Stimulated activated CD4-positive, alpha-beta T cell treated with anti-CD3 and anti-CD28 coated beads, Interleukin-1b, Interleukin-23, amount 100 ng/mL, for 1 hour (primary cell): Measurements from ENCODE around the gene TRIM29.
"Not testable (repeated sequence)": the region's sequence is repeated elsewhere in the genome, so short reads cannot be mapped to it uniquely, and the experiment has no call there.

Experiments used
- DNase-seq, 2 donors: peaks; one replicate each; pipeline ENCODE4 v3.0.0-alpha.2; 2020; ENCODE audit warnings: low read depth in 2 of 2

TRIM29 gene, protein sequence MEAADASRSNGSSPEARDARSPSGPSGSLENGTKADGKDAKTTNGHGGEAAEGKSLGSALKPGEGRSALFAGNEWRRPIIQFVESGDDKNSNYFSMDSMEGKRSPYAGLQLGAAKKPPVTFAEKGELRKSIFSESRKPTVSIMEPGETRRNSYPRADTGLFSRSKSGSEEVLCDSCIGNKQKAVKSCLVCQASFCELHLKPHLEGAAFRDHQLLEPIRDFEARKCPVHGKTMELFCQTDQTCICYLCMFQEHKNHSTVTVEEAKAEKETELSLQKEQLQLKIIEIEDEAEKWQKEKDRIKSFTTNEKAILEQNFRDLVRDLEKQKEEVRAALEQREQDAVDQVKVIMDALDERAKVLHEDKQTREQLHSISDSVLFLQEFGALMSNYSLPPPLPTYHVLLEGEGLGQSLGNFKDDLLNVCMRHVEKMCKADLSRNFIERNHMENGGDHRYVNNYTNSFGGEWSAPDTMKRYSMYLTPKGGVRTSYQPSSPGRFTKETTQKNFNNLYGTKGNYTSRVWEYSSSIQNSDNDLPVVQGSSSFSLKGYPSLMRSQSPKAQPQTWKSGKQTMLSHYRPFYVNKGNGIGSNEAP

DNA sequence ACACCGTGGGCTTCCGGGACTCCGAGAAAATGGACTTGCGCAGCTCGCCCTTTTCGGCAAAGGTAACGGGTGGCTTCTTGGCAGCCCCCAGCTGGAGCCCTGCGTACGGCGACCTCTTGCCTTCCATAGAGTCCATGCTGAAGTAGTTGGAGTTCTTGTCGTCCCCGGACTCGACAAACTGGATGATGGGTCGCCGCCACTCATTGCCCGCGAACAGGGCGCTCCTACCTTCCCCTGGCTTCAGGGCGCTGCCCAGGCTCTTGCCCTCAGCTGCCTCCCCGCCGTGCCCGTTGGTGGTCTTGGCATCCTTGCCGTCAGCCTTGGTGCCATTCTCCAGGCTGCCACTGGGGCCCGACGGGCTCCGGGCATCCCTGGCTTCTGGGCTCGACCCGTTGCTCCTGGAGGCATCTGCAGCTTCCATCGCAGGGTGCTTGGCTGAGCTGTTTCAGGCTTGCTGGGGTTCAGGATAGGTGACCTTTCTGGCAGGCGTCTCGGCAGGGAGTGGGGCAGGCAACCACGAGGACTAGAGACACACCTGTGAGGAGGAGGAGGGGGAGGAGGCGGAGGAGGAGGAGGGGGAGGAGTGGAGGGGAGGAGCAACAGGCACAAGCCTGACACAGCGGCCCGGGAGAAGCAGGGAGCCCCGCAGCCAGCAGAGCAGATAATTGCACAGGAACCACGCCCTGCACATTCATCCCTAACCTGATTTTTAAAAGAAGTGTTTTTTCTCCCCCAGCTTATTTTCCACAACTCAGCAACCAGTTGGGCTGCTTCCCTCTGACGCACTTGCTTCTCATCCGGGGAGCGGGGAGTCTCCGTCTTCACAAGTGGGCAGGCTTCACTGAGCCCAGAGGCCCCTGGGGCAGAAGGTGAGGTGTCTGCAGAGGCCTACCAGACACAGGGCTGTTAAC is at the start of gene TRIM29:
TSS of gene TRIM29 (minus strand) at position 503 of the 911 bp plus-strand sequence. CDS start at position 421, 82 bp downstream.
- no peak for DNase-seq

DNA sequence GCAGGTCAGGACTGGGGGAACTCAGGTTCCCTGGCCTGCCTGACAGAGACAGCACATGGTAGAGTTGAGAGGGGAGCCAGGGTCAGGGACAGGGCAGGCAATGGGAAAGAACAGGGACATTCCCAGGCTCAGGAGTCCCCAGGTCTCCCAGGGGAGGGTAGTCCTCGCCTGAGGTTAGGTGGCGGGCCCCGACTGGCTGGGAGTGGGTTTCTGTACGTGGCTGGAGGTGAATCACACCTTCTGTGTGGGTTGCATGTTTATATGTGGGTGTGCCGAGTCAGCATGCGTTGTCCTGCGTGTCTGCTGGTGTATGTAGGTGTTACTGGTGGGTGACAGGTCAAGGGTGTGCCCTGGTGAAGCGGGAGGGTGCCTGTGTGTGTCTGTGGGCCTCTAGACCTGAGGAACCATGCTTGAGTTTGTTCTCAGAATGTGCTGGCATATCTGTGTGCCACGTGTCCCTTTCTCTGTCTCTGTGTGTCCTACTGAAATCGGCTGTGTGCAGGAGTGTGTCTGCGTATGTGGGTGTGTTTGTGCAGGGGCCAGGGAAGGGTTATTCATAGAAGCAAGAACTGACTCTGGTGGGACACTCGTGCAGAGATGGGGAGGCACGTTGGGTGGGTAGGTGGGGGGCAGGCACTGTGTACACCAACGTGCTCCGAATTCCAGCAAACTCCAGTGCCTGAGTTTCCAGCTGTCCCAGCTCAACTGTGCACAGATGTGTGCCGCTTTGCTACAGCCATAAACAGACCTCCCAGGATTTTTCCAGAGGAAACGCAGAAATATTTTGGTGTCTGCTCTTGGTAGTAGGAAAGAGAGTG is 49.1 kb upstream of the TRIM29 start:
- no peak for DNase-seq

DNA sequence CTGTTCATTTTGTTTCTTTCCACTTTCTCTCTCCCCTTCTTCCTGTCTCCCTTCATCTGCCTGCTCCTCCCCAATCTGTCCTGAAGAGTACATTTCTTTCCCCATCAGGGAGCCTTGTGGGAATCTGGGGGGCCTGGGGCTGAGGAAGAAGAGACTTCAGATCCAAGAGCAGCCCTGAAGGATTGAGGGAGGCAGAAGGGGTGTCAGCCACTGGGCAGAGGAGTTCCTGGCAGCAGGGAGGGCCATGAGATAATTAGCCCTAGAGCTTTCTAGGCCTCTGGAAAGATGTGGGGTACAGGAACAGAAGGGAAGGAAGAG is 48.5 kb upstream of the TRIM29 start:
- DNase-seq, result no peak

DNA sequence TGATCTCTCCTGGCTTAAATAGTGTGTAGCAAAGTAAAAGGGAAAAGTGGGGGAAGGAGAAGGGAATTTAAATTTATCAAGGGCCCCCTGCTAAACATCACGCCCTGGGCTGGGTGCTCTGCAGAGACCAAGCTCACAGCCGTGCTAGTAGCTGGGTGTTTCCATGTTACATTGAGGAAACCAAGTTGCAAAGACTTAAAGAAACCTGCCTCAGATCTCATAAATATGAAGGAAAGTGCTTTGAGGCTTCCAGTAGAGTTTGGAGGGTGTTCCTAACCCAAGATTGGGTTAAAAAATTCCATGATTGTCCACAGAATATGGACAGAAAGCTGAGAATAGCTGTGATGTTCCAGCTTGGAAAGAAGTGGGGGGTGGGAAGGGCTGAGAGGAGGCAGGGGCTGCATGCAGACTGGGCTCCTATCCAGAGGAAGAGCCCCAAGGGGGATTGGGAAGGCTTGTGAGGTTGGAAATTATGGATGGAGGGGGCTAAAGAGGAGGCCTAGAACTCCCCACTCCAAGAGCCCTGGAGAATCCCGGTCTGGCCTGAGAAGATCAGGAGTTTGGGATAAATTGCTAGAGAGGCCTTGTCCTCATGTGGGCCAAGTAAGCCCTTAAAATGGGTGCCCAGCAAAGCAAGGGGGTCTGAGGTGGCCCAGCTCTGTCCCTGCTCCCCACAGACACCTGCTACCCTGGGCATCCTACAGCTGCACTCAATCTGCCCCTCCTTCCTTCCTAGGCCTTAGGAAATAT is 48.0 kb upstream of the TRIM29 start:
- no peak for DNase-seq

DNA sequence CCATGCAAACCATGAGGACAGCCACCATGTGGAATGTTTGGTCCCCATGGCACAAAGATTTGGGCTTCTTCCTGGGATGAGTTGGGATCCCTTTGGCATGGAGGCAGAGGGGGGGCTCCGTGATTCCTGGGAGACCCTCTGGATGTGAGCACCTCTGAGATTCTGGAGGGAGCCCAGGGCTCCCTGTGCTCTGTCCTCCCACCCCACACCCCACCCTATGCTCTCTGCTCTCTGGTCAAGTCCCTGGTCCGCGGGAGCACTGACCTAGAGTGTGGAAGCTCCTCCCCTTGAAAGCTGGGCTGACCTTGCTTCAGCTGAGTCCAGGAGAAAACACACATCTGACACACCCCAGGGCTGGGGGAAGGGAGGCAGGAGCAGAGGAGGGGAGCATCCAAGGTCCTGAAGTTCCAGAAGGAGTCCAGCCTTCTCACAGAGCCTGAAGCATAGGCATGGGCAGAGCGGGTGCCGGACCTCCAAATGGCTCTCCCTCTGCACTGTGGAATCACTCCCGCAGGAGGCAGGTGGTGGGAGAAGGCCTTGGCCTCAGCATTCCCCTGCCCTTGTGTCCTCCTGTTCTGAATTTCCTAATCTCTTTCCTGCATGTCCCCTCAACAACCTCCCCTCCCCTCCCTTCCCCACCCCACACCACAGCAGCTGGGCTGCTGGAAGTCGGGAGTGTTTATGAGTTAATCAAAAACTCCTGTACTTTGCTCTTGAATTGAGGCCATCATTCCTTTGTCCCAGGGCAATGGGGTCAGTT is 47.2 kb upstream of the TRIM29 start:
- DNase-seq, result no peak

DNA sequence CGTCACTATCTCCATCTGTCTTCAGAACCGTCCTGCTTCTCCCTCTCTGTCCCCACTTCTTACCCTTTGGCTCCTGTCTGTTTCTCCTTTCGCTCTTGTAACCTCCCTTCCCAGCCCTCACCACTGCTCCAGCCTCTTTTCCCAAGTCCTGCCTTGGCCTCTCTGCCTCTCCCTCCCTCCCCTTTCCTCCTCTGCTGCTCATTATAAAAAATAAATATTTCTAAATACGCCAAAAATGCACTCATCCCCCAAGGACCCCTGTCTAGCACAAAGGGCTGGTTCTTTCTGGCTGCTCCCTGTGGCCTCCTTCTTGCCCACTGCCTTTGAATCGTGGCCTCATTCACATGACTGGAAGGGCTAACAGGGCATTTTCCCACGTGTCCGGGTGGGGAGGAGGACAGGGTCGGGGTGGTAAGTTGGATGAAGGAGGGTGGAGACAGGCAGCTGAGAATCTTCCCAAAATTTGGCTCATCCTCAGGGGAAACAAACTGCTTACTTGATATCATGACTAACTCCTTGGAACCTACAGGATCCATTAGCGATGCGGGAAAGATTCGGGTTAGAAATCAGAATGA is 46.5 kb upstream of the TRIM29 start:
- no peak for DNase-seq

DNA sequence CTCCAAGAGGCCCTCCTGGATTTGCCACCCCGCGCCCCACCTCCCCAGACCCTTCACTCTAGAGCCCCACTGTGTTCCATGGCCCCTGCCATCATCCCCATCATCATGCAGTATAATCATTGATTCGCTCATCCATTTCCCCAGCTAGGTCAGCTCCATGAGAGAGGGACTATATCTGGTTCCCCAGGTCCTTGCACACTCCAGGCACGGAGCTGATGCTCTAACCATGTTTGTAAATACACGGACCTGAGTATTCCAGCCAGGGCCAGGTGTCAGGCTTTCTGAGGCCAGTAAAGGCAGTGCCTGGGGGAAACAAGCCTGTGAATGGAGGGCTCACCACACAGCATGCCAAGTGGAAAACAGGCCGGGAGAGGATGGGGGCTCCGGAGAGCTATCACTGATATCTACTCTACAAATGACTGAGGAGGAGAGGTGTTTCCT is 45.8 kb upstream of the TRIM29 start:
- no peak for DNase-seq

DNA sequence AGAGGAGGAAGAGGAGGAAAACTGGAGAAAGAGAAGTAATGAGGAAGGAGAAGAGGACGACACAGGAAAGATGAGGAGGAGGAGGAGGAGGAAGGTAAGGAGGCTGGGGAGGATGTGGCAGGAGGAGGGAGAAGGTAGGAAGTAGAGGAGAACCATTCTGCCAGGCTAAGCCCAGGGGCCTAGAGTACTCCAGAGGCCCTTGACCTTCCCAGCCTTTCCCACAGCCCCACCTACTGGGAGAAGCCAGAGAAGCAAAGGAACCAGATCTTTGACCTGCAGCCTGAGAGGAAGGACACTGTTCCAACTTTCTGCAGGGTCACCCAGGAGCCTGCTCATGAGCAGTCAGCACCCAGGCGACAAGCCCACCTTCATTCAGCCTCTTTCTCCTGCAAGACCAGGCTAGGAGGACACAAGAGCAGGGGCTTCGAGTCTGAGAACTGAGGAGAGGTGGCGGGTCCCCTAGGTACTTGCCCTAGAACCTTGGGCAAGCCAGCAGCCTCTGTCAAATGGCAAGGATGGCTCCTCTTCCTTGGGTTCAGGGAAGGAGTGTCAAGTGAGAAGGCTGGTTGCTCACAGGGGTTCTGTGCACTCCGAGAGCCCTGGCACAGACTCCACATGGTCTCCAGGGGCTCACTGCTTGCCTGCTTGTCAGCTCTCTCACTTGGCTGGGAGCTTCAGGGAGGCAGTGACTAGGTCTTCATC is 45.0 kb upstream of the TRIM29 start:
- no peak for DNase-seq

DNA sequence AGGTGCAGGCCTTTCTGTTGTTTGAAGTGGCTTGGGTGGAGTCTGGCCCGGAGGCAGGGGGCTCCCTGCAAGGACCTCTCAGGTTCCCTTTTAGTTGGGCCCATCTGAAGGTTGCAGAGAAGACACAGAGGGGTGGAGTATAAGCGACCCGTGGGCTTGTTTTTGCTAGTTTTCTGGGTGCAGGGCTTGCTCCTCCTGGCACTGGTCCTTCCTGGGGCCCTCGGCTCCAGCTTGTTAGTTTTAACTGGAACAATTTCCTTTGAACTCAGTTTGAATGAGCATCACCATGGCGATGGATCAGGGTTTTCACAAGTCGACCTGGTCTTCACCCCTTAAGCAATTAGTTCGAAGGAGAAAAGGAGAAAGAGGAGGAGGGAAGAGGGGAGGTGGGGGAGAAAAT is 44.5 kb upstream of the TRIM29 start:
- DNase-seq, result no peak

DNA sequence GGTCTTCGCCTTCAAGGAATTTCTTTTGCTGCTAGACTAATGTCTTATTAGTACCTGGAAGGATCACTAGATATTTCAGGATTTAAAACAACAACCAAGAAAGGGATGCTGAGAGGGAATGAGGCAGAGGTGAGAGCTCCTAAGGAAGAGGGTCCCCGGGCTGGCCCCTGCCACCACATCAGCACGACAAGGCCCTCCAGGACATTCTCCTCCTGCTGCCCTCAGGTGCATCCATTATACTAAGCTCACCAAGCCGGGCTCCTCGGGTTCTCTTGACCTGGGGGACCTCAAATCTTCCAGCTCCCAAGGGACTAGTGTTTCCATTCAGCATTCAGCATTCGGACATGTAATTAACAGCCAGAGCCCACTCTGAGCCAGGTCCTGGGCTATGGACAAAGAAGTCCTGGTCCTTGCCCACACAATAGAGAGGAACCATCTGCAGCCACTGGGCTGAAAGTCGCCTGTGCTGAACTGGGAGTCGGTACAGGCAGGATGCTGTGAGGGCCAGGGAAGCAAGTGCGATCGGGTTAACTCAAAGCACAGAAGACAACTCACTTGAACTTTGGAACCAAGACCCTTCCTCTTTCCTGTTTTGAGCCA is 43.6 kb upstream of the TRIM29 start:
- DNase-seq, result no peak

DNA sequence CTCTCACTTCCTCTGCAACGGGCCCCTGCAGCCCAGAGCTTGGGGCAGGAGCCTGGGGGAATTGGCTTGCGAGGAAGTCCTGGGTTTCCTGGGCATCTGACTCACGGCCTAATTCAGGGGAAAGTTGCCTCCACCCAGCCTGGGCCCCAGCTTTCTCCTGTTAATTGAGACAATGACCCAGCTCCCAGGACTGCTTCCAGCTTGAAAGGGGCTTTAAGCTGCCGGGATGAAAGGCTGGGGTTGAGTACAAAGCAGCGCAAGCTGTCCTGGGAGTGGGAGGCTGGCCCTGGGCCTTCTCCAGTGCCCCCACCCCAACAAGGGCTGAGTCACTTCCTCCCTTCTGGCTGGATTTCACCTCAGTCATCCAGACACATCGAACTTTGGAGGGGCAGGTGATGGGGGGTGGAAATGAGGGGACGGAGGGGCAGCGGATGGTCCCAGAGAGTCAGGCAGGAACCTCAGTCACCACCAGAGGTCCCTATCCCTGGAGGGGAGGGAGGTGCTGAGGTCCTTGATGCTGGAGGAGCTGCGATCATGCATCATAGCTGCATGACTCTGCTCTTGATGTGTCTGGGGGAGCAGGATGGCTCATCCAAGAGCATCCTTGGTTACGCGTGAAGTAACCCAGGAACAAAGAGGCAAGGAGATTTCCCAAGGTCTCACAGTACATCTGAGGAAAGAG is 42.8 kb upstream of the TRIM29 start:
- no peak for DNase-seq

DNA sequence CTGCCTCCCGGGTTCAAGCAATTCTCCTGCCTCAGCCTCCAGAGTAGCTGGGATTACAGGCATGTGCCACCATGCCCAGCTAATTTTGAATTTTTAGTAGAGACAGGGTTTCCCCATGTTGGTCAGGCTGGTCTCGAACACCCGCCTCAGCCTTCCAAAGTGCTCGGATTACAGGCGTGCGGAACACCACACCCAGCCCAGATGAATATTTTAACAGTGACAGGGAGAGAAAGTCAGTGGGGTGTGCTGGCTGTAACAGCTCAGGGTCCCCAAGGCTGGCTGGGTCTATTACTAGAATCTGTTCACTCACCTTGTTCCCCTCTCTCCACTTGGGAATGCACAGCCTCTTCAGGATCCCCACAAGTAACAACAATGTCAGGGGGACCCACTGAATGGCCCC is 42.1 kb upstream of the TRIM29 start:
- not testable (repeated sequence) for DNase-seq

DNA sequence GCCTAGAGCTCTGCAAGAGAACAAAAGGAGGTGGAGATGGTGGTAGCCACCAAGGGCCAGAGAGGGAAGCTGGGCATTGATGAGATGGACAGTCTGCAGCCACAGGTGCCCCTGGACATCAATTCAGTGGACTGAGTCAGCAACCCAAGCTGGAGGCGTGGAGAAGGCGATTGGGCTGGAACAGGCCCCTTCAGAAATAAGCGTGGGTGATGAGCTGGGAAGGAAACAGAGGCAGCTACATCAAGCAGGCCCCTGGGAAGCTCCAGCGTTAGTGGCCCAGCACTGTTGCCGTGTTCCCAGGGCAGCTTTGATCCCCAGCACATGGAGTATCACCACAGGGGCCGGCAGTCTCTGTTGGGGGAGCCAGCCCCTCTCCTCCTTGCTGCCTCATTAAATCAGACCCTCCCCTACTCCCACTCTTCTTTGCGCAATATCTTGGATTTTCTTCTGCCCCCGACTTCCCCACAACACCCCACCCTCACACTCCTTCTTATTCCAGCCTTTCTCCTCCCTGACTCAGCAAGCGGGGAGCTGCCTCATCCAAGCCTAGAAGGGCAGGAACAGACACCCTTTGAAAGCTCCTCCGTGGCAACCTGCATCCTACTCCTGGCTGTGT is 41.3 kb upstream of the TRIM29 start:
- no peak for DNase-seq

DNA sequence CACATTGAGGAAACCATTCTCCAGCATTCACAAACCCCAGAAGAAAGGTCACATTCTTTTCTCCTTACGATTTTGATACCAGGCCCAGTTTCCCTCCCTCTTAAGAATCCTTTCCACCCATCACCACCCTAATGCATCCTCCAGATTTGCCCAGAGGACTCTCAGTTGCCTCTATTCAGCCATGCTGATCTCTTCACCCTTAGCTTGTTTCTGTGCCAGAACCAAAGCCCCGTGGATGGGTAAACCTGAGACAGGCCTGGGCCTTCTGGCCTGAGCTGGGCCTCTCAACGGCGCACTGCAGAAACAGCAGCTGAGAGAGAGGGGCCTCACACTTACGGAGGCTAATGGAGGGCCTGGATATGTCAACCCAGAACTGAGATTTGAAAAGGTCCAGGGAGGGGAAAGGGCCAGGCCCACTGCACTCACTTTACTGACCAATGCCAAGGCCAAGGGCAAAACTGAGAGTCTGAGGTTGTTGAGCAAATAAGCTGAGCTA is 40.7 kb upstream of the TRIM29 start:
- DNase-seq, result no peak

DNA sequence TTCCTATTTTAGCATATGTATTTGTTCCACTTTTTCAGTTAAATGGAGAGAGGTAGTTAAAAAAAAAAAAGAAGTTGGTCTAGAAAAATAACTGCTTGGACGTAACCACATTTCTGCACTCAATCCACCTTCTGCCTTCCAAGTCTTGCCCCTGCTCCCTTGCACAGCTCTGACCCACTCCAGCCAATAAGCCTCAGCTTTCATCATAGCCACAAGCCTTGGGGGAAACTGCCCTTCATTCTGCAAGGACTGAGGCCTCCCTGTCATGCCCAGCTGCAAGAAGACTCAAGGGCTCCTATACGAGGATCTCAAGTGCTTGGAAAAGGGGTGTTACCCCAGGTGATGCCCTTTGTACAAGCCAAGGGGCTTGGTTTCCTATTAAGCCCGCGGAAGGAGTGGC is 37.0 kb upstream of the TRIM29 start:
- DNase-seq, result no peak

DNA sequence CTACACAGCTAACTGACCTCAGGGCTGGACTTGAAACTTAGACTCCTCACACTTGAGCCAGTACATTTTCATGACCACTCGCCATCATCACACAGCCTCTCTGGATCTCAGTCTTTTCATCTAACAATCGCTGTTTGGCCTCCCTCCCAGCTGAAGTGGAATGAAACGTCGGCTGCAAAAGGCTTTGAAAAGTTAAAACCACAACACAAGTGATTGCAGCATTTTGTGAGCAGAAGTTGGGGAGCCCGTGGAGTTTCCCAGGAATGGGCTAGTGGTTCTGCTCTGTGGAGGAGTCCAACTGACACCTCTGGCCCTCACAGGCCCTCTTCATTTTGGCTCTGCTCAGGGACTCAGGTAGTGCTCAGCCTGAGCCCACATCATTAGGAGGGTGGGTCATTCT is 35.9 kb upstream of the TRIM29 start:
- DNase-seq, result no peak

DNA sequence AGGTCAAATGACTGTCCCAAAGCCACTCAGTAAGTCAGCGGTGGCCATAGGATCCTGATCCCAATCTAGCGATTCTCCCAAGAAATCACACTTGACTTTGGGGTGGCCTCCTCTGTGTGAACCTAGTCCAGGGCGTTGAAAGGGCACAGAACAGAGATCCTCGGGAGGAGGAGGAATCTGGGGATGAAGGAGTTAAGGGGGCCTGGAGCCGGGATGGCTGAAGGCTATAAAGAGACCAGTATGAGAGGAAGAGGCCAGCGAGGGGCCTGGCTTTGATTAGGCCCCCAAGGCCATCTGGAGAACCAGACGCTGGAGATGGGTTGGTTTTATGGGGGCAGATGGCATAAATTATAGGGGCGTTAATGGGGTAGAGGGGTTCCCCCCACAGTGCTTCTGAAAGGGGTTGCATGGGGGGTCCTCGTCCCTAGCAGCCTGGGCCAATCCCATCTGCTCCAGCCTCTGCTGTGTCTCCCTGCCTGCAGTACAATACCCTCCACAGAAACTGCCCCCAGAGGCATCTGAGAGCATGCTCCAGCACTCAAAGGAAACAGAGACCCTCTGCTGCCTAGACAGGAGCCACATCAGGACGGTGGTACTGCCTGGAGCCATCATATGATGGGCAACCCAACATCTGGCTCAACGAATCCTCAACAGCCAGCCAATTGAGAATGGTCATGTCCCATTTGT is 35.2 kb upstream of the TRIM29 start:
- DNase-seq, result no peak
